ENCODE data around the gene PIP4K2A.
"Not testable (repeated sequence)": the region's sequence is repeated elsewhere in the genome, so short reads cannot be mapped to it uniquely, and the experiment has no call there.

Gene PIP4K2A

GRCh38 chr10:22719406-22720042 is 5.1 kb upstream of the PIP4K2A start:
- no peak for DNase-seq (ENCODE audit: low read depth in 1 of 2, low spot score in 1 of 2)

DNA sequence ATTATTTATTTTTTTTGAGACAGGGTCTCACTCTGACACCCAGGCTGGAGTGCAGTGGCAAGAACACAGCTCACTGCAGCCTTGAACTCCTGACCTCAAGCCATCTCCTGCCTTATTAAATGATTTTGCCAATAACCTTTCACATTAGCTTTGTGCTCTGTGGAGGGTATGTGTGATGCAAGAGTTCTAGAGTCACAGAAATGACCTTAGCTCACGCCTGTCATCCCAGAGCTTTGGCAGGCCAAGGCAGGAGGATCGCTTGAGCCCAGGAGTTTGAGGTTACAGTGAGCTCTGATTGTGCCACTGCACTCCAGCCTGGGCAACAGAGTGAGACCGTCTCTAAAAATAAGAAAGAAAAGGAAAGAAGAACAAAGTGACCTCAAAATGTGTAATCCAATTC is 4.3 kb upstream of the PIP4K2A start:
- DNase-seq (ENCODE audit: low read depth in 1 of 2, low spot score in 1 of 2), result not testable (repeated sequence)

DNA sequence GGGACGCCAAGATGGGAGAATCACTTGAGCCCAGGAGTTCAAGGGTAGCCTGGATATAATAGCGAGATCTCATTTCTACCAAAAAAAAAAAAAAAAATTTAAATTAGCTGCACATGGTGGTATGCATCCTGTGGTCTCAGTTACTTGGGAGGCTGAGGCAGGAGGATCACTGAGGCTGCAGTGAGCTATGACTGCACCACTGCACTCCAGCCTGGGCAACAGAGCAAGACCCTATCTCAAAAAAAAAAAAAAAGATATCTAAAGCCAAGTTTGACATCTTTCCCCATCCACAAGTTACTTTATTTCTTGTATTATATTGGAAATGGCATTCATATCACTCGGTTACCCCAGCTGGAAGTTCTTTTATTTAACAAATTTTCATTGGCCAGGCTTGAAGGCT is 3.4 kb upstream of the PIP4K2A start:
- no peak for DNase-seq (ENCODE audit: low read depth in 1 of 2, low spot score in 1 of 2)

DNA sequence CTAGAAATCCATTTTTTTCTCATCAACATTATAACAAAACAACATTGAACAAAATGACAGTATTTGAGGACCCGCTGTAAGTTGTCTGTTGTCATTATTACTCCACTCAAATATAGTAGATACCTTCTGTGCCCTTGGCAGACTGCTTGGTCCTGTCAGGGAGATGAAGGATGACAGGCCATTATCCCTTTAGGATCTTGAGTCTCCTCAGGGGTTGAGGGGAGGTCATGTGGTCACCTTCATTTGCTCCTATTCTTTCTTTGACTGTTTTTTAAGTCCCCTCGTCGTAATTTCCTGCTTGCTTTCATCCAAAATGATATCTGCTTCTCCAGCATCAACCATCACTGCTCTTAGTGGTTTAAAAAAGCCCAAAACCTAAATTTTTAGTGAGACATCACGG is 2.6 kb upstream of the PIP4K2A start:
- DNase-seq (ENCODE audit: low read depth in 1 of 2, low spot score in 1 of 2), result no peak

DNA sequence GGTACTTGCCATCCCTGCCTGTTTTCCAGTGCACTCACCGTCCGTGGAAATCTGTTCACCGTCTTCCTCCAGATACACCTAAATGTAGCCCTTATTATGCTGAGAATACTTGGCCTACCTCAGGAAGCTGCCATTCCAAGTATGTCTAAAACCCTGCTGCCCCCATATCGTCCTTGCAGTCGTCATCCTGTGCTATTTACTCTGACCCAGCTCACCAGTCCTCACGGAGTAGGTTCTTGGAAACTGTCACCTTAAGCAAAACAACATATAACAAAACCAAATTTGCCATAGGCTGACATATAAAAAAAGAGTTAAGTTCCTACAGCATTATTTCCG is 880 bp upstream of the PIP4K2A start:
- no peak for DNase-seq (ENCODE audit: low read depth in 1 of 2, low spot score in 1 of 2)

DNA sequence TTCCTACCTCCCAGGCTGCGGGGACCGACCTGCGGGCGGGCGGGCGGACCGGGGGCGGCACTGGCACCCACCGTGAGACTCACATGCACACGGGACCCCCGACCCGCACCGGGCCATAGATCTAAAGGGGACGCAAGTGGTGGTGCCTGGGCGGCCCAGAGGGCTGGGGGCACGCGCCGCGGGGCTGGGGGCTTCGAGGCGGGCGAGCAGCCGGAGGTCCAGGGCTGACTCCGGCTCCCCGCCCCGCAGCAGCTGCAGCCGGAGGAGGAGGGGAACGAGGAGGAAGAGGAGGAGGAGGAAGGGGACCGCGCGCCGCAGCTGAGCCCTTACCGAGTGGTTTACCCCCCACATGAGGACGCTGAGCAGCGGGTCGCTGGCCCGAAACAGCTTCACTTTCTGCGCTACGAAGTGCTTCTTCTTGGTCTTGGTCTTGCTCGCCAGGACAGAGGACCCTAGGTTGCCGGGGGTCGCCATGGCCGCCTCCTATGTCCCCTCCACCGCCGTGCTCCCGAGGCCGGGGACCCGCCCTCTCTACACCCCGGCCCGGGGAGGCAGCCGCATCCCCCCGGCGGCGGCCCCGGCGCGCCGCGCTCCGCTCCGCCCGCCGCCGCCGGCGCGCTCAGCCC is 412 bp downstream of the PIP4K2A start:
- DNase-seq (ENCODE audit: low read depth in 1 of 2, low spot score in 1 of 2), result peak in 1 of 2 donors; percentile 6

DNA sequence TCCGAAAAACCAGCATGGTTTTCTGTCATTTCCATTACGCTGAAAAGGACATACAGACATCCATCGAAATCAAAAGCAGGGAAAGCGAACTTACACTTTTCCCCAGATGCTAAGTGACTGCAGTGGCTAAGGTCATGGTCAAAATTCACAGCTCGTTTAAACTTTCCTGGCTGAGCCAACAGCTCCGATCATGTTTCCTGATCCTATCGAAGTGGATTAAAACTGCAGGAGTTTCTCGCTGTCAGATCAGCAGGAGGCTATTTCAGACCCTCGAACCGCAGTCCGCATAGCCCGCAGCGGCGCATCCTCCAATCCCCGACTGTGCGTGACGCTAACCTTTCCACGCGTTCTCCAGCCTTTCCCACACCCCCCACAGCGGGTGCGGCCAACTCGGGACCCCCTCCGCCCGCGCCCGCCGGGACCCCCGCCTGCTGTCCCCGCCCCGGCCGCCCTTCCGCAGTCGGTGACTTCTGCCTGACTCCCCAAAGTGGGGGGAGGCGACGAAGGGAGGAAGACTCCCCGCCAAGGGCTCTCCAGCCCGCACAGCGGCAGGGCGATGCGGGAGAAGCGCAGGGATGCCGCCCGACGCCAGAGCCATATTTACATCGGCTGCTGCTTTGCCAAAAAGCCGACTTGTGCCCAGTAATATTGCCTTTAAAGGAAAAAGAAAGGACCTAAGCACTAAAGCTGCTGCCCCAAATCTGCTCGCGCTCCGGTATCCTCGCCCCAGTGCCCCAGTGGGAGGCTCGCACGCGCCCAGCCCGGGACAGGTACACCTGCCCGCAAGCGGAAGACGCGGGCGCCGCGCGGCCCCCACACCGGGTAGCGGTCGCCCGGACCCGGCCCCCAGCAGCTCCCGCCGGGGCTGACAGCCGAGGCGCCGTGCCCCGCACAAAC is 1.2 kb downstream of the PIP4K2A start:
- DNase-seq (ENCODE audit: low read depth in 1 of 2, low spot score in 1 of 2), result peak; percentile 16 to 27

- no peak for DNase-seq (ENCODE audit: low read depth in 1 of 2, low spot score in 1 of 2)
Measured at GRCh38 chr10:22712211-22712955, 2.0 kb downstream of the PIP4K2A start.

DNA sequence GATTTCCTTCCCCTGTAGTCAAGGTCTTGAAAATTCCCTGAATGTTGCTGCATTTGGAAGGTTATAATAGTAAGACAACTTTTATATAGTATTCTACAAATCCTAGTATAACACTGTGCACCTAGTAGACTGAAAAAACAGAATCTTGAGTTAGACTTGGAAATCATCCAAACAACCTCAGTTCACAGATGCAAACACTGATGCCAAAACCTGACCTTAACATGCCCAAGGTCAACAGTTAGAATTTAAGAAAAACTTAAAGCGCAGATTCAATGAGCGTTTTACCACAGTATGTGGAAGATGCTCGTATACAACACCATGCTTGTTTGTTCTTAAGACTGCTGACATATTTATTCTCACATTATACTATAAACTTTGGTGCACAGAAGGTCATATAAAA is 3.0 kb downstream of the PIP4K2A start:
- no peak for DNase-seq (ENCODE audit: low read depth in 1 of 2, low spot score in 1 of 2)

DNA sequence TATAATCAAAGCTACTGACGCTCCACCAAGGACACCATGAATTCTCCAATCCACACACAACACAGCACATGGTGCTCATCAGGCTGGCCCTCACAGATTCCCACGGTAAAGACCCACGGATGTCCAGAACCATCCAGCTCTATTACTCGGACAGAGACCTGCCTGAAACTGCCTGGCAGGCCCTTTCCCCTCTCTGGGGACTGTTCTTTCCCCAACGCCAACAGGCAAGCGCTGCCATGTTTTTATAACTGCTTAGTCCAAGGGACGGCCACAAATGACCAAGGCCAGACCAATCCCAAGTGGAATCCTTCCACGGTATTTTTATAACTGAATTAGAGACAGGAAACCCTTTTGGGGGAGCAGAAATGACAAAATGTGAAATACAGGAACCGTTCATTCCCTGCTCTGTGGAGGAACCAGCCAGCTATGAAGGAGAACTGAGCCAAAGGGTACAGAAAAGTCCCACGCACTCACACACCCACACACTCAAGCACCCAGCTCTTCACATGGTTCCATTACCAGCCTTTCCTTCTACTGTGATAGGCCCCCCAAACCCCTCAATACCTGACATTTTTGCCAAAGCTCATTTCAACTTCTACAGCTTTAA is 4.1 kb downstream of the PIP4K2A start:
- no peak for DNase-seq (ENCODE audit: low read depth in 1 of 2, low spot score in 1 of 2)

DNA sequence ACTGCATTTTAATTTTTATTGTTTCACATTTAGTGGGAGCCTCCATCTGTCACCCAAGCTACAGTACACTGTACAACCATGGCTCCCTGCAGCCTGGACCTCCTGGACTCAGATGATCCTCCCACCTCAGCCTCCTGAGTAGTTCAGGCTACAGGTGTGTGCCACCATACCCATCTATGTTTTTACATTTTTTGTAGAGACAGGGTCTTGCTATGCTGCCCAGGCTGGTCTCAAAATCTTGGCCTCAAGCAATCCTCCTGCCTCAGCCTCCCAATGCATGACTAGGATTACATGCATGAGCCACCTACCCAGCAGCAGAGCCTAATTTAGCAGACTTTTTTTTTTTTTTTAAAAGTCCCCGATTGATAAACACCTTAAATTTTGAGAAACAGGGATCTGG is 5.6 kb downstream of the PIP4K2A start:
- DNase-seq (ENCODE audit: low read depth in 1 of 2, low spot score in 1 of 2), result no peak

DNA sequence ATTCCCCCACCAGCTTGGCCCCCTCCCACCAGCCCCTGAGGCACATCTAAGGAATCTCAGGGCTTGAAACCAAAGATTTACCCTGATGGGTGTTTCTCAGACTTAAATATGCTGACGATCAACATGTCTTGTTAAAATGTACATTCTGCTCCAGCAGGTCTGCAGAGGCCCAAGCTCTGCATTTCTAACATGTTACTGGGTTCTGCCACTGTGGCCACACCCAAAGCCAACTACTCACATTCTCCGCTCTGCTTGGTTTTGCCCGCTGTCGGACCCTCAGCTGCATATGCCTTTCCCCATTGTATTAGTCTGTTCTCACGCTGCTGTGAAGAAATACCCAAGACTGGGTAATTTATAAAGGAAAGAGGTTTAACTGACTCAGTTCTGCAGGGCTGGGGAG is 8.9 kb downstream of the PIP4K2A start:
- no peak for DNase-seq (ENCODE audit: low read depth in 1 of 2, low spot score in 1 of 2)

- DNase-seq (ENCODE audit: low read depth in 1 of 2, low spot score in 1 of 2), result no peak
Measured at GRCh38 chr10:22704942-22705341, 9.4 kb downstream of the PIP4K2A start.

- DNase-seq (ENCODE audit: low read depth in 1 of 2, low spot score in 1 of 2), result no peak
Measured at GRCh38 chr10:22704471-22704911, 9.9 kb downstream of the PIP4K2A start.

DNA sequence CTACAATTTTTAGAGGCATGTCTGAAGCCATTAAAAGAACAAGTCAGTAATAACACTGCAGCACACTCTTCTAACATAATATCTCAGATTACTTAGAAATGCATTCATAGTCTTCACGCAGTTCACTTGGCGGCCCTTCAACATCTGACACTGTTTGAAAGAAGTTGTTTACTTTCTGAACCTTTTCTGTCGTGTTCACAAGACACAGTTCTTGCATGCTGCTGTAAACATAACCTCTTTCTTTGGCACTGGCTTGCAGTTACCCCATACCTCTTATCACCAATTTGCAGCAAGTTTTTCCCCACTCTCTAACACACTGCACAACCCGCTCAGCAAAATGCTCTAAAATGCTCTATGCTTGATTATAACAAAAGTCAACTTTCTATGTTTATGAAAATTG is 12.0 kb downstream of the PIP4K2A start:
- no peak for DNase-seq (ENCODE audit: low read depth in 1 of 2, low spot score in 1 of 2)

- DNase-seq (ENCODE audit: low read depth in 1 of 2, low spot score in 1 of 2), result no peak
Measured at GRCh38 chr10:22701132-22701826, 13.1 kb downstream of the PIP4K2A start.

DNA sequence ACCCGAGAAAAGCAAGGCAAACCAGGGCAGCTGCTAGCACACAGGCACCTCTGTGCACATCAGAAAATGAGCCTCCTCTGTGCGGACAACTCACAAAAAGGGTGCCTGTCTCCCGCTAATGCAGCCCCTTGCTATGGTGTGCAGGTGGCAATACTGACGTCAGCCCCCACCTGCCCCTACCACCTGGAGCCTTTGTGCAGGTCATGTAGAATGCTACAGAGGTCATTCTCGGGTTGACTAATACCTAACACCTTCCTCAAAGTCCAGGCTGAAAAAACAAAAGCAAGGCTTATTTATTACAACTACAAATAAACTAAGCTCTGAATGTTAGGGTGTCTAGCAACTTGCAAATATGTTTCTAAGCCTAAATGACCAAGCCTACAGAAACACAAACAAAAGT is 13.9 kb downstream of the PIP4K2A start:
- DNase-seq (ENCODE audit: low read depth in 1 of 2, low spot score in 1 of 2), result no peak

- DNase-seq (ENCODE audit: low read depth in 1 of 2, low spot score in 1 of 2), result no peak
Measured at GRCh38 chr10:22699976-22700375, 14.4 kb downstream of the PIP4K2A start.

DNA sequence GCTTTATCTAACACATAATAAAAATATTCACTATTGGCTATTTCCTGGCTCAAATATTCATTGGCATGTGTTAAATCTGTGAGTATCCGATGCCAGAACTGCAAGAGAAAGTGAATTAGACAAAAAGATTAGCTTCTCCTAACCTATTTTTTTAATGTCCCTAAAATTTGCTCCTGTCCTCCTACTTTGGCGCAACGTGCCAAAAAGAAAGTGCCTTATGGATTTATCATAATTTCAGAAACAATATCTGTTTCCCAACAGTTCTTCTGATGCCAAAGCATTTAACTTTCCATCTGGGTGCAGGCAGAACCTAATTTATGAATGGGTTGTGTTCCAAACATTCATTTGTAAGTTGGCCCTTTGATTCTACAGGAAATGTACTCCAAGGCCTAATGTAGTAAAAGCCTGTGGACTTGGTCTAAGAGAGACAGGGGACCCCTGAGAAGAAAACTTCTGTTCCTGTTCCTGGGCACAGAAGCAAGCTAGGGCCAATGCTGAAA is 15.4 kb downstream of the PIP4K2A start:
- no peak for DNase-seq (ENCODE audit: low read depth in 1 of 2, low spot score in 1 of 2)

DNA sequence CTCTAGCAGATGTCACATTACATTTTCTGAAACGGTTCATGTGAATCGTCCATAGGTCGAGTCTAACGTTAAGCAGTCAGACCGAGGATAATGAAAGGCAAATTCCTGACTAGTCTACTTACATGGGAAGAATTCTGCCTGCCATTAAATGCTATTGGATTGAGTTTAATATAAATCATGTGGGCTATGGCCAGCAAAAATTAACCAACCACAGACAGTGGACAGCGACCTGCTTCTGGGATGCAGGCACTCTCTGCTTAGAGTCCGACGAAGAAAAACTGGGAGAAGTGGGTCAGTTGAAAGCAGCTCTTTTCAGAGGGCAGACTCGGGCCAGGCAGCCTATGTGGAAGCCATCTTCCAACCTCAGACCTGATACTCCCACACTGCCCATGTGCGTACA is 16.6 kb downstream of the PIP4K2A start:
- no peak for DNase-seq (ENCODE audit: low read depth in 1 of 2, low spot score in 1 of 2)

Measured in stimulated activated CD4-positive, alpha-beta T cell treated with anti-CD3 and anti-CD28 coated beads, Interleukin-15, amount 100 ng/mL, for 1 hour (primary cell).